Superior temporal gyrus (tissue), 1 donor: ENCODE data around the gene RASD1.

Source experiments
- DNase-seq: peaks from one replicate; pipeline ENCODE4 v3.0.0-alpha.2; 2016; ENCODE audit errors: extremely low spot score

RASD1 gene

DNA sequence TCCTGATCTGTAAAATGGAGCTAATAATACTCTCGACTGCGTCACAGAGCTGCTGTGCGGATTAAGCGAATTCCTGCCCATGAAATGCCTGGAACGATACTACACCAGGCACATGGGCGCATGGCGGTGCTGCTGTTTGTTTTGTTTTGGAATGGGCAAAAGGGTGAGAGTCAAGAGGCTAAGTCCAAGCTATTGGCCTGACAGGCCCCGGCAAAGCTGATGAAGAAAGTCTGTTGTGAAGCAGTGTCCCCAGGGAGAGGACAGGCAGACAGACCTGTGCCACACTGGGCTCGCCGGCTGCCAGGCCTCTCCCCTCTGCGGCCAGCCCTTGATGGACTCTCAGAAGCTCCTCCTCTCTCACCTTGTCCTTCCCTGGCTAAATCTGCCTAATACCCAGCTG lies 31.3 kb upstream of the RASD1 start:
- DNase-seq = no peak

DNA sequence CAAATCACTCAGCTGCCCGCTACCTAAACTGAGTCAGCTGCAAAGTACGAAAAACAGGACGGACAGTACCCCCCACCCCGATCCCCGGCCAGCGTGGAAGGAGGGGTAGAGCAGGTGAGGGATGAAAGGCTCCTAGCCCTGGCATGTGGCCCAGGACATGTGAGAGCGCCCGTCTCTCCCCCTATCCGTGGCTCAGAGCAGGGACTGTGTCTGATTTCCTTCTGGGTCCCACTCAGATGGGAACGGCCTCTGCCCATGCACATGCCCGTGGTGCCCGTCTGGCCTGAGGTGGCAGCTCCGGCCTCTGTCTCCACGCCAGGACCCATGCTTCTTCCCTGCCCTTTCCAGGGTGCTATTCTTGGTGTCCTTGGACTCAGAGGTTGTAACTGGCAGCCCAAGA lies 30.2 kb upstream of the RASD1 start:
- no peak for DNase-seq

GRCh38 chr17:17525956-17526355 lies 29.8 kb upstream of the RASD1 start:
- DNase-seq = no peak

GRCh38 chr17:17525311-17525710 lies 29.1 kb upstream of the RASD1 start:
- no peak for DNase-seq

DNA sequence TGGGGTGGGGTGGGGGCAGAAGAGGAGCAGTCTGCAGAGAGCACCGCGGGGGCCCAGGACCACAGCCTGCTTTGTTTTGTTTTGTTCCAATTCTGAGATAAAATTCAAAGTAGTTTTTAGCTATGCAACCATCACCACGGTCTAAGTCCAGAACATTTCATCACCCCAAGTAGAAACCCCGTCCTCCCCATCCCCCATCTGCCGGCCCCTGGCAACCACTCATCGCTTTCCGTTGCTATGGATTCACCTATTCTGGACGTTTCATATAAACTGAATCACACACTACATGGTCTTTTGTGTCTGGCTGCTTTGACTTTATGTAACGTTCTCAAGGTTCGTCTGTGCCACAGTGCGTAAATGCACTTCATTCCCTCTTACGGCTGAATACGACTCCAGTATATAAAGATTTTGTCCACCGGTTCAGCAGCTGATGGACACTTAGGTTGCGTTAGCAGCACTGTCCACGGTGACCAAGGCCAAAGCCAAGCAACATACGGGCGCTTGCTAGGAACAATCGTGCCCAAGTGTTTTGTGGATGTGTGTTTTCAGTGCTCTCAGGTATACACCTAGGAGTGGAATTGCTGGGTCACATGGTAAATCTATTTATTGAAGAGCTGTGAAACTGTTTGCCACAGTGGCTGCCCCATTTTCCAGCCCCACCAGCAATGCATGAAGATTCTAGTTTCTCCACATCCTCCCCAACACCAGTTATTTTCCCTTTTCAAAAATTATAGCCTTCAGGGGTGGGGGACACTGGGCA lies 27.7 kb upstream of the RASD1 start:
- no peak for DNase-seq

DNA sequence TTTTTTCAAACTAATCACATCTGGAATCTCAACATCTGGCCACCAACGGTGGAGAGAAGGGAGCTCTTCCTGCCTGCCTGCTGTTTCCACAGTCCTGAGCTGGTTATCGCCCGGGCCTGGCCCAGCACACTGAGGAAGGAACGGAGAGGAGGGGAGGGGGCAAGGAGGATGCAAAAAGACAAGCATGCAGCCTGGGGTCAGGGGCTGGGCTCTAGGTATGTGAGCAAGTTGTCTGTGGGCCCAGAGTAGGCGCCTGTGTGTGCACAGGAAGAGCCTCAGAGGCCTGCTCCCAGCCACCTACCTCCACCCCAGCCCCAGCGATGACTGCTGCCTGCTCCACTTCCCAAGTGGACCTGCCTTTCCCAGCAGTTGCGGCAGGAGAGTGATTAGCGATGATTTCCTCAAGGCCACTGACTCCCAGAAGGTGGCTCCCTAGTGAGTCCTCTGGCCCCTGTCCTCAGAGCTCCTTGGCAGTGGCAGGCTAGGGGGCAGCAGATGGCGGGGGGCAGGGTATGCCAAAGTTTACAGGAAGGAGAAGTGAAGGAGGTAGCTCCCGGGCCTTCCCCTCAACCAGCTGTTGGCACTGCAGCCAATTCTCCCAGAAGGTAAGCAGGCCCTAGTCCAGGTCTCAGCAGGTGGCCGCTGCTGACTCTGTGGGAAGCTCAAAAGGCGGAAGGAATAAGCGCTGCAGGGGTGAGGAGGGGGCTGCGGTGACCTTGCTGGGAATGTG lies 27.0 kb upstream of the RASD1 start:
- no peak for DNase-seq

GRCh38 chr17:17520599-17521232 lies 24.5 kb upstream of the RASD1 start:
- no peak for DNase-seq

DNA sequence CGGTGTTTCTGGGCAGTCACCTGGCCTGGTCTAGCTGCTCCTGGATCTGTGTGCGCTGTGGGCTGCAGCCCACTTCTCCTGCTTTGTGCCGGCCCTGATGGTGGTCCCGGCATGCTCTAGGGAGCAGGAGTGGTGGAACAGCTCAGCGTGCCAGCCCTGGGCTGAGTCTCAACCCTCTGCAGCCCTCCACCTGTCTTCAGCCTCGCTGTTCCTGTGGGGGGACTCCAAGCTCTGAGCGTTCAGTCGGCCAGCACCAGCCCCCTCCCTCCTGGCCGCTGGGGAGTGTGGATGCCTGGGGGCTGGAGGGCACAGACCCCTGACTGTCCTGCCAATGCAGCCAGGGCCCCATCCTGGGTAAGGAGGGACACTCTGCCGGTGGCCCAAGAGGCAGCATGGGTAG lies 23.7 kb upstream of the RASD1 start:
- DNase-seq = no peak

- no peak for DNase-seq
Measured at GRCh38 chr17:17518951-17519350, 22.8 kb upstream of the RASD1 start.

- DNase-seq = no peak
Measured at GRCh38 chr17:17518014-17518413, 21.8 kb upstream of the RASD1 start.

DNA sequence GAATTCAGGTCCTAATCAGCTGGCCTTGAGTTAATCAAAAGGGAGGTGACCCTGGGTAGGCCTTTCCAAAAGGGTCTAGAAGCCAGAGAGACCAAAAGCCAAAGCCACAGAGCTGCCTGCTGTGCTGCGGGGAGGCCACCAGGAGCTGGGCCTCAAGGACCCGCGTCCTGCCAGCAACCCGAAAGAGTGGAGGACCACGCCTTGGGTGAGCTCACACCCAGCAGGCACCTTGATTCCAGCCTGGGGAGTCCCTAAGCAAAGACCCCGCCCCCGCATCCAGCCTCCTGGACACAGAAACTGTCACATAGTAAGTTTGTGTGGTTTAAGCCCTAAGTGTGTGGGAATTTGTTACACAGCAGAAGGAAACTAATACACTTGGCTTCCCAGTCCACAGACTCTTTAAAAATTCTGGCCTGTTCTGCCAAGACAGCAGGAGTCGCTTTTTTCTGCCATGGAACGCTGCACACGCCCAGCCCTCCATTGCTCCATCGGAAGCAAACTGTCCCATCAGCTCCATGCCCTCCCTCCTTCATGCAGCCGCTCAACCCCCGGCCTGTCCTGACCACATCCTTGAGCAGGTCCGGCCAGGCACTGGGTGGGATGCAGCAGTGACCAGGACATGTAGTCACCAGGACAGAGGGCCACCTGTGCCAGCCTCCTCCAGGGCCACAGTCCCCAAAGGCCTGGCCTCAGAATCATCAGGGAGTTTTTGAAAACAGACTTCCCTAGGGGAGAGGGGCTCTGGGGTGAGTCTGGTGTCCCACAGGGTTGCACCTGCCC lies 20.9 kb upstream of the RASD1 start:
- DNase-seq = no peak

DNA sequence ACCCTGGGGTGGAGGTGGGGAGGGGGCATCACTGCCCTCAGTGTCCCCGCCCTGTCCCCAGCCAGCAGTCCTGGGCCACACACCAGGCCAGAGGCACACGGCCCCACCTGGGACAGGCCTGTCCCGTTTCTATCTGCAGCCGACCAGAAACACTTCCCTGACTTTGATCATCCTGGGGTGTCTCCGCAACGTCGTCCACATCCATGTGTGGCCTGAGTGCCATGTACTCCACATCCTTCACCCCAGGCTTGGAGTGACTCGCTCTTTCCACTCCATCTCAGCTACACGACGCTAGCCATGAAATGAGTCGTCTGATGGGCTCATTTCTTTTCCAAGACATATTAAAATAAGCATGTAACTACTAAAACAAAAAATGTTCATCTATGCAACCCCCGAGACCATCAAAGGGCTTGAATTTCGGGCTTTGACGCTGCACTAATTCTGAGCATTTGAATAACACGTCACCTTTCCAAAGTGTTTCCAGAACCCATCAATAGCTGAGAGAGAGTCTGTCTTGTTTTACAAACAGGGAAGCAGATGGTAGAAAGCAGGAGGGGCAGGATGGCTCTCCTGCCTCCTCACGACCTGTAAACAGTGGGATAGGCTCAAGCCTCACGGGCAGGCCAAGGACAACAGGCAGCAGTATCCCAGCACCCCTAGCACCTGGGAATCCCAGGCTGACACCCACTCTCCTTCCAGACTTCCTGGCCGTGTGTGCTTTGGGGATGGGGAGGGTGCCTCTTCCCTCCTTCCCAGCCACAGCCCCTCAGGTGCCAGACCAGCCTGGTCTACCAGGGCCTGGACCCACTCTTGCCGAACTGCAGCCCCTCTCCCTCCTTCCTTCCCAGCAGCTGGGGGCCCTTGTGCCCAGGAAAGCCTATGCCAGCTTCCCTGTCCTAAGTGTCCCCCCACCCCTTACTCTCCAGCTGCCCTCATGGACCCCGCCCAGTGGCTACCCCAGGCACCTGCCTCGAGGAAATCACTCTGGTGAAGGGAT lies 20.0 kb upstream of the RASD1 start:
- DNase-seq = no peak

DNA sequence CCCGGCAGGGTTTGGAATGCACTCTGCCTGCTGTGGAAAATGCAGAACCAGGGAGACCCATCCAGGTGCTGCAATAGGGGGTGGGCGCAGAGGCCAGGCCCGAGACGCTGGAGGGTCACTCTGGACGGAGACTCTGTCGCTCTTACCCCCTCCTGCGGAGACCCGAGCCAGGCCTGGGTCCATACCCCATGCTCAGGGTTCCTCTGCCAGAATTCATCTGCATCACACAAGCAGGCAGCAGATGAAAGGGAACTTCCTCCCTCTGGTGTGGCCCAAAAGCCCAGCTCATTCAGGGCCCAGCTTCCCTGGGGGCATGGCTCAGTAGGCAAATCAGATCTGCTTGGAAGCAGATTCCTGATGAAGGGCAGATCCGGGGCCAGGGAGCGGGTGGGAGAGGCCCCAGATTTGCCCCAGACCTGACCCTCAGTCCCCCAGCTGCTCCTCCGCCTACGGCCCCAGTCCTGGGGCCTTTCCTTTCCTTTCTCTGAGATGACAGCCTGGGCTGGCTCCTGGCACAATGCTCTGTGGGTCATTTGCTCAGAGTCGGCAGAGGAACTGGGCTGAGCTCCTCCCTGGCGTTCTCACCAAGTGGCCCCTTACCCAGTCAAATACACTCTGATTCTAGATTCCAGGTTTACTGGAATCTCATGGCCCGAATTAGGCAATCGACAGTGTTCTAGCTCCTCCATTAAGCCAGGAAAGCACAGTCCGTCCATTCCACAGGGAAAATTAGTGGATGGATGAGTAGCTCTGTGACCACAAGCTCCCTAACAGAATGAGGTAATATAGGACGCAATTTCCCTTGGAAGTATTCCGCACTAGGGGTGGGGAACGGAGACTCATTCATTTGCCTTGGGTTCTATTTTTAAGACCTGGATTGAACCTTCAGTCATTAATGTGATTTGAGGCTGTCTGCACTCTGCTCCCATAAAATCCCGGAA lies 19.1 kb upstream of the RASD1 start:
- no peak for DNase-seq

GRCh38 chr17:17514361-17514992 lies 18.3 kb upstream of the RASD1 start:
- no peak for DNase-seq

DNA sequence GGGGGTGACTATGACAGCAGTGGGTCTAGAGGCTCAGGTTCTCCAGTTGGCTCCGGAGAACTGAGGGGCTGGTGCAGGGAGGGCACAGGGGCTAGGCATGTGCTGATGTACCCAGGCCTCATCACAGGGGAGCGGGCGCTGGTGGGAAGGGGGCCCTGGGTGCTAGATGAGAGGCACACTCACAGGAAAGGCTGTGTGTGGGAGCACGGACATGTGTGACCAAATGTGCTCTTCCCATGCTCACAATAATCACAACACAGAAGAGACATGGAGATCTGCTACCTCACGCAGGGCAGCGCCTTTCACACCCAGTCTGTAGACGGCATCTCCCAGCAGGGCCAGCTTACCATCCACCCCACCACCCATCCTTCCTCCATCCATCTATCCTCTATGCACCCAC lies 17.4 kb upstream of the RASD1 start:
- DNase-seq = no peak

DNA sequence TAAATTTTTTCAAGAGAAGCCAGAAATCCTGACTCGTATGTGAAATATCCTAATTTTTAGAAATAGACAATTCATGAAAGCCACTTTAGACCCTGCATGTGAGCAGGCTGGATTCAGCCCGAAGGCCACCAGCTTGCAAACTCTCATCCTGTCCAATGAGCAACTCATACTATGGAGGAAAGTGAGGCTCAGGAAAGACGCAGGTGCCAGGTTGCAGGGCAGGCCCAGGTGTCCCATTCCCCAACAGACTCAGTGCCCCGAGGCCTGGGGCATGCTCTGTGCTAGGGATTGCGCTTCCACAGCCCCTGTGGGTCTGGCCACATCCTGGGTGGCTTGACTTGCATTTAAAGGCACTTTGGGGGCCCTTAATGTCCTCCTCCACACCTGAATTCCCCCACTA lies 16.7 kb upstream of the RASD1 start:
- DNase-seq = no peak

GRCh38 chr17:17511881-17512858 lies 16.0 kb upstream of the RASD1 start:
- DNase-seq = no peak

DNA sequence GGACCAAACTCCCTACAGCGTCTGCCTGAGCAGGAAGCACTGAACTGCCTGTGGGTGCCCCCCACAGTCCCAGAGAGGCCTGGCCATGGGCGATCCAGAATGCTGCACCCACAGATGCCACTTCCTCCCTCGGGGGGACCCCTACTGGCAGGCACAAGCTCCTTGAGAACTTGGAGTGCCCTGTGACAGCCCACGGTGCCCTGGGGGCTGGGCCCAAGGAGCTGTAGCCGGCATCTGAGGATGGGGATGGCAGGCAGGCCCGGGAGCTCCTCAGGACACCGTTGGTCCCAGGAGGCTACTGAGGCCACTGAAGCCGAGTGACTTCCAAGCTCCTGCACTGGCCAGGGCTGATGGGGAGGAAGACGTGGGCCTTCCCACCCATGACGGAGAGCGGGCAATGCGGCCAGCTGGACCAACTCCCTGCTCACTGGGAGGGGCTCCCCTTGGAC lies 15.1 kb upstream of the RASD1 start:
- DNase-seq = no peak
